DND-41 (cell line): ENCODE data around the gene PRH2.

Experiments used
- EZH2 ChIP-seq: IDR thresholded peaks from 3 replicates; pipeline ENCODE4 v1.6.1; 2012; ENCODE audit warnings: borderline replicate concordance, low read depth, mild to moderate bottlenecking, moderate library complexity, low read length, inconsistent platforms; ENCODE audit not compliant: severe bottlenecking
- TF ChIP-seq, protein P1 (sequence below): IDR thresholded peaks from 2 replicates; pipeline ENCODE4 v1.5.1; 2012; ENCODE audit warnings: borderline replicate concordance, low read length, moderate library complexity, mild to moderate bottlenecking; ENCODE audit not compliant: poor library complexity, severe bottlenecking; ENCODE audit errors: extremely low read depth

DNA sequence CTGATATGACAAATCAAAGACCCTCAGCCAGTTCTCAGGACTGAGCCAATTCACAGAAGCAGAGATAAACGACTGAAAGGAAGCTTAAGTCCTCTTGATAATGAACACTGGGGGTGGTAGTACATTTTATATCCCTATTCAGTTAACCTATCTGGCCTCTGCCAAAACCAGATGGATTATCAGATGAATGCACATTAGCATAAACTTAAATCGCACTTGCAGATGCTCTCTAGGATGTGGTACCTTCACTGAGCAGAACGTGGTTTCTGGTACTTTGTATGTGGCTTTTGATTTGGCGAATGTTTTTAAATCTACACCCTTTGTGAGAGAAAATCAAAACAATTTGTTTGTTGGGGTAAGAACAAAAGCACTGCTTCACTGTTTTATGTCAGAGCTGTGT, 31.2 kb downstream of the PRH2 start:
- TF ChIP-seq, protein P1, sequence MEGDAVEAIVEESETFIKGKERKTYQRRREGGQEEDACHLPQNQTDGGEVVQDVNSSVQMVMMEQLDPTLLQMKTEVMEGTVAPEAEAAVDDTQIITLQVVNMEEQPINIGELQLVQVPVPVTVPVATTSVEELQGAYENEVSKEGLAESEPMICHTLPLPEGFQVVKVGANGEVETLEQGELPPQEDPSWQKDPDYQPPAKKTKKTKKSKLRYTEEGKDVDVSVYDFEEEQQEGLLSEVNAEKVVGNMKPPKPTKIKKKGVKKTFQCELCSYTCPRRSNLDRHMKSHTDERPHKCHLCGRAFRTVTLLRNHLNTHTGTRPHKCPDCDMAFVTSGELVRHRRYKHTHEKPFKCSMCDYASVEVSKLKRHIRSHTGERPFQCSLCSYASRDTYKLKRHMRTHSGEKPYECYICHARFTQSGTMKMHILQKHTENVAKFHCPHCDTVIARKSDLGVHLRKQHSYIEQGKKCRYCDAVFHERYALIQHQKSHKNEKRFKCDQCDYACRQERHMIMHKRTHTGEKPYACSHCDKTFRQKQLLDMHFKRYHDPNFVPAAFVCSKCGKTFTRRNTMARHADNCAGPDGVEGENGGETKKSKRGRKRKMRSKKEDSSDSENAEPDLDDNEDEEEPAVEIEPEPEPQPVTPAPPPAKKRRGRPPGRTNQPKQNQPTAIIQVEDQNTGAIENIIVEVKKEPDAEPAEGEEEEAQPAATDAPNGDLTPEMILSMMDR = no peak
- no peak for TF ChIP-seq EZH2
